DOHH2 (cell line): ENCODE data around the gene PEX10.

ENCODE experiments used
- CTCF ChIP-seq: fragments of 200-600 bp; sonication (generic); IDR thresholded peaks from one replicate; pipeline ENCODE4 v1.5.1; 2014; ENCODE audit warnings: antibody characterized with exemption, mild to moderate bottlenecking, low read depth, low read length; ENCODE audit not compliant: poor library complexity, severe bottlenecking
- EZH2phosphoT487 ChIP-seq: fragments of 200-600 bp; sonication (generic); IDR thresholded peaks from 2 replicates; pipeline ENCODE4 v1.6.1; 2017; ENCODE audit warnings: borderline replicate concordance, mild to moderate bottlenecking, antibody characterized with exemption, low read length, moderate library complexity, mixed read lengths

DNA sequence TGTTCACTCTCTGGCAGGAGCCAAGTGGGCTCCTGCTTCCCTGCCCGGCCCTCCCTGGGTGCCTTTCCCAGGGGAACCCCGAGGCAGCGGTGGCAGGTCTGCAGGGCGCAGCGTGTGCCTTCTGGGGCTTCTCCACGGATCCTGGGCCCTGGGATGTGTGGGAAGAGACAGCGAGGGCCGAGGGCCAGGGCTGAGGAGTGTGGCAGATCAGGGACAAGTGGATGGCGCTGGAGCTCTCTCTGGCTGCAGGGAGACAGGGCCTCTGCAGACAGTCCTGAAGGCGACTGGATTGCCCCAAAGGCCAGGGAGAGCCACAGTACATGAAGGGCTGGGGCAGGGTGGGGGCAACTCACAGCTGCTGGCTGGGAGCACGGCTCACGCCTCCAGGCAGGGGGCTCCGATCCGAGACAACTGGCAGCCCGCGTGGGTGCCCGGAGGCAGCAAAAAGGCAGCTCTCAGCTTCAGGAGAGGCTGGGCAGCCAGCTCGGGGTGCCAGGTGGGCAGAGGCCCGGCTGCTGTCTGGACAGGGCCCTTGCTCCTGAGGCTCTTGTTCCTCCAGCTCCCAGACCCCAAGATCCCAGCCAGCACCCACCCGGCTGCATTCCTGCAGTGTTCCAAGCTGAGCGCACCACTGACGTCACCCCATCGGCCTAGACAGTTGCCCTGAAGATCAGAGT, 37.0 kb downstream of the PEX10 start:
- TF ChIP-seq EZH2phosphoT487 (no peak), CTCF (no peak)
